Fibroblast of lung (primary cell): Measurements from ENCODE around the gene GPX4. TPM values are rescaled to one million over a fixed set of nuclear protein-coding genes. Genes with fewer than 3 reads are reported as not detected.

Experiments used
- DNase-seq, 2 donors: peaks; one replicate each; pipeline versions ENCODE4 v3.0.0 to v3.0.0-alpha.2; 2010; ENCODE audit warnings: low read depth in 2 of 2
- H2AFZ ChIP-seq: 2 replicates; pipeline ENCODE4 v1.5.1; 2012; ENCODE audit warnings: low read length, control low read depth, inconsistent platforms
- H3K27ac ChIP-seq: 2 replicates; pipeline ENCODE4 v1.5.1; 2011; ENCODE audit warnings: low read length, control low read depth; ENCODE audit not compliant: insufficient read depth
- H3K27me3 ChIP-seq: 2 replicates; pipeline ENCODE4 v1.5.1; 2011; ENCODE audit warnings: mild to moderate bottlenecking, low read length; ENCODE audit not compliant: control insufficient read depth, insufficient read depth
- H3K36me3 ChIP-seq: 2 replicates; pipeline ENCODE4 v1.5.1; 2011; ENCODE audit warnings: low read length; ENCODE audit not compliant: control insufficient read depth, insufficient read depth
- H3K4me1 ChIP-seq: 2 replicates; pipeline ENCODE4 v1.5.1; 2011; ENCODE audit warnings: low read length; ENCODE audit not compliant: control insufficient read depth, insufficient read depth; ENCODE audit errors: extremely low read depth
- H3K4me2 ChIP-seq: 2 replicates; pipeline ENCODE4 v1.5.1; 2011; ENCODE audit warnings: low read length, control low read depth; ENCODE audit not compliant: insufficient read depth; ENCODE audit errors: extremely low read depth
- H3K4me3 ChIP-seq, 4 experiments: fragments of 200-600 bp in 1 of 4; sonication (generic) in 1 of 4; replicated peaks in 1 of 4; 2 replicates each; pipeline ENCODE4 v1.5.1; 2011 to 2016; ENCODE audit warnings: low read length in 4 of 4, low read depth in 3 of 4, mild to moderate bottlenecking in 3 of 4, control low read depth in 2 of 4, inconsistent platforms in 1 of 4, mixed read lengths in 1 of 4; ENCODE audit not compliant: insufficient read depth in 1 of 4; ENCODE audit errors: control extremely low read depth in 1 of 4
- H3K79me2 ChIP-seq: 2 replicates; pipeline ENCODE4 v1.5.1; 2012; ENCODE audit warnings: mild to moderate bottlenecking, low read length, inconsistent platforms; ENCODE audit not compliant: control insufficient read depth, insufficient read depth
- H3K9ac ChIP-seq: 2 replicates; pipeline ENCODE4 v1.5.1; 2011; ENCODE audit warnings: mild to moderate bottlenecking, low read length, control low read depth; ENCODE audit not compliant: insufficient read depth
- H3K9me3 ChIP-seq: 2 replicates; pipeline ENCODE4 v1.5.1; 2012; ENCODE audit warnings: low read depth, low read length; ENCODE audit not compliant: control insufficient read depth, insufficient read depth
- H4K20me1 ChIP-seq: 2 replicates; pipeline ENCODE4 v1.5.1; 2011; ENCODE audit warnings: low read length; ENCODE audit not compliant: control insufficient read depth, insufficient read depth; ENCODE audit errors: extremely low read depth
- CTCF ChIP-seq, 2 donors: IDR thresholded peaks in 1 of 2; conservative IDR thresholded peaks in 1 of 2; 1 replicate in 1 of 2; 2 replicates in 1 of 2; pipeline ENCODE4 v1.5.1; 2011 to 2012; ENCODE audit warnings: low read length in 2 of 2, control low read depth in 1 of 2, inconsistent platforms in 1 of 2, low read depth in 1 of 2, mild to moderate bottlenecking in 1 of 2
- EZH2 ChIP-seq: IDR thresholded peaks from 2 replicates; pipeline ENCODE4 v1.5.1; 2012; ENCODE audit warnings: low read length, control low read depth, mild to moderate bottlenecking; ENCODE audit errors: missing control alignments
- polyA plus RNA-seq, 2 donors: library from polyadenylated mRNA; depleted of rRNA in 1 of 2; stranded (reverse) in 1 of 2; unstranded in 1 of 2; fragments of >200 nt; gene quantifications; 2 replicates each; pipeline ENCODE4 v1.2.1, GENCODE V29; 2011 to 2012; ENCODE audit warnings: missing spikeins in 1 of 2
- total RNA-seq: library from RNA; depleted of rRNA; stranded (reverse); fragments of >200 nt; gene quantifications from 2 replicates; pipeline ENCODE4 v1.2.1, GENCODE V29; 2014

The GPX4 gene
- total and polyA plus RNA-seq, 2 donors (not counting 1 experiment from before 2014, with no cell fraction given), result 325 to 430 TPM

- Histone ChIP-seq H3K9me3 (no peaks in the 10 kb centered on the region), H4K20me1 (no peaks in the 10 kb centered on the region), H3K36me3 (peaks cover 15% of the 10 kb centered on the region), H3K27ac (peak overlapping the region; percentile 73), H2AFZ (no peak overlapping the region), H3K4me3 (peak overlapping the region; percentile 71 to 91 (median 84)), H3K4me1 (peaks cover 7% of the 10 kb centered on the region), H3K27me3 (no peaks in the 10 kb centered on the region), H3K79me2 (peaks cover 27% of the 10 kb centered on the region), H3K9ac (peak overlapping the region; percentile 86), H3K4me2 (peak overlapping the region; percentile 74)
- DNase-seq, result no peak
- TF ChIP-seq CTCF (conservative IDR thresholded peaks at IDR 0.05 in 1 of 2, IDR thresholded peaks at IDR 0.05 in 1 of 2; ENCODE audit: low read depth in 1 of 2, low read length in 2 of 2) (no peak), EZH2 (no peak)
Observed at GRCh38 chr19:1093811-1094553, 9.8 kb upstream of the GPX4 start.

GRCh38 chr19:1094655-1094977 lies 9.2 kb upstream of the GPX4 start:
- Histone ChIP-seq H3K36me3 (peaks cover 13% of the 10 kb centered on the region), H3K4me3 (peak overlapping the region; percentile 71 to 91 (median 84)), H3K4me1 (peaks cover 7% of the 10 kb centered on the region), H2AFZ (no peak overlapping the region), H3K79me2 (peaks cover 27% of the 10 kb centered on the region), H3K27me3 (no peaks in the 10 kb centered on the region), H3K9ac (peak overlapping the region; percentile 86), H4K20me1 (no peaks in the 10 kb centered on the region), H3K9me3 (no peaks in the 10 kb centered on the region), H3K27ac (peak overlapping the region; percentile 73), H3K4me2 (peak overlapping the region; percentile 74)
- TF ChIP-seq CTCF (conservative IDR thresholded peaks at IDR 0.05 in 1 of 2, IDR thresholded peaks at IDR 0.05 in 1 of 2; ENCODE audit: low read depth in 1 of 2, low read length in 2 of 2), result no peak
- no peak for DNase-seq

- peaks cover 13% of the 10 kb centered on the region for H3K36me3 ChIP-seq
- TF ChIP-seq CTCF (conservative IDR thresholded peaks at IDR 0.05 in 1 of 2, IDR thresholded peaks at IDR 0.05 in 1 of 2; ENCODE audit: low read depth in 1 of 2, low read length in 2 of 2), result no peak
- H2AFZ ChIP-seq, result no peak within 1 kb of the TSS
Observed at GRCh38 chr19:1094978-1095701, 8.7 kb upstream of the GPX4 start, which contains the start of gene POLR2E. TSS of gene POLR2E (minus strand) at chr19:1095375. CDS start at chr19:1095315, 60 bp downstream.

More at GRCh38 chr19:1094978-1095701, 8.7 kb upstream of the GPX4 start, which contains the start of gene POLR2E:
- Histone ChIP-seq H3K27me3 (no peaks in the 10 kb centered on the region), H4K20me1 (no peaks in the 10 kb centered on the region), H3K9ac (peak within 1 kb of the TSS; percentile 86), H3K4me2 (peak within 1 kb of the TSS; percentile 74), H3K9me3 (no peaks in the 10 kb centered on the region), H3K4me3 (peak within 1 kb of the TSS; percentile 71 to 91 (median 84)), H3K4me1 (peaks cover 7% of the 10 kb centered on the region), H3K27ac (peak within 1 kb of the TSS; percentile 73), H3K79me2 (peaks cover 27% of the 10 kb centered on the region)
- peak; percentile 96 to 99 for DNase-seq
